RPMI7951 (cell line): ENCODE data around the gene ZFPM1. TPM values are rescaled to one million over a fixed set of nuclear protein-coding genes. Genes with fewer than 3 reads are reported as not detected.
"Not testable (repeated sequence)": the region's sequence is repeated elsewhere in the genome, so short reads cannot be mapped to it uniquely, and the experiment has no call there.

ENCODE experiments used
- DNase-seq: peaks from one replicate; pipeline ENCODE4 v3.0.0-alpha.2; 2012; ENCODE audit warnings: low read depth
- total RNA-seq: library from RNA; depleted of rRNA; stranded (reverse); fragments of >200 nt; shearing (Covaris generic); gene quantifications from 2 replicates; pipeline ENCODE4 v1.2.3, GENCODE V29; 2014

Gene ZFPM1
- total RNA-seq, 1 experiment from 2014 or later = 1.1 TPM

DNA sequence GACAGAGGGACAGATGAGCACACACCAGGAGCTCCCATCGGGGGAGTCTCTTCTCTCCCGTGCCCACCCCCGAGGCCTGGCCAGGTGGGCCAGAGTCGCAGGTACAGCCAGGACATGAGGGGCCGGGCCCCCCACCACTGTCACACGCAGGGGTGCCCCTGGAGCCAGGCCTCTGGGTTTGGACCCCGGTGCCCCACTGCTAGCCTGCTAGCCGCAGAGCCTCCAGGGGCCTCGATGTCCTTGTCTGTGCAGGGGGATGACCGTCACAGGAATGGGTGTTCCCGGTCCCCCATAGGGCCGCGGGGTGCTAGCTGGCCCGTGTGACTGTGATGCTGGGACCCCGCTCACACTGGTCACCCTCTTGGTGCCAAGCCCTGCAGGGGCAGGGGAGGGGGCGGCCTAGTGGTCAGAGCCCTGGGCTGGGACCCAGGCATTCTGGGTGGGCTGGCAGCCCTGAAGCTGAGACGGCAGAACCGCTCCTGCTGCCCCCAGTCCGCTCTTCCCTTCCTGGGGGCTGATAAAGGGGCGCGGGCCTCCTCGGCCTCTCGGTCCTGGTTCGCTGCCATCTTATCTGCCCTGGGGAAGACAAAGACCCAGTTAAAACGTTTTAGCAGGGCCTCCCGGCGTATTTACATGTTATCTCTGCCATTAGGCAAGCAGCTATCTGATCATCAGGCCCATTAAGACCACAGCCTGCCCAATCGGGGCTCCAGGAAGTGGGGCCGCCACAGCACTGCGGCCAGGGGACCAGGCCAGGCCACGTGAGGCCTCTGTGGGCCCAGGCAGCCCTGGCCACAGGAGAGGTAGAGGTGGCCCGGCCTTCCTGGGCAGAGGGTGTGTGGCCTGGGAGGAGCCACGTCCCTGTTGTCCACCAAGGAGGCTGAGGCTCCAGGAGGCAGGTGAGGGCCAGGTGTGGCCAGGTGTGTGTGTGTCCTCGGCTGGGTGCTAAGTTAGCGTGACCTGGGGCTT, 59.9 kb downstream of the ZFPM1 start:
- DNase-seq = no peak

DNA sequence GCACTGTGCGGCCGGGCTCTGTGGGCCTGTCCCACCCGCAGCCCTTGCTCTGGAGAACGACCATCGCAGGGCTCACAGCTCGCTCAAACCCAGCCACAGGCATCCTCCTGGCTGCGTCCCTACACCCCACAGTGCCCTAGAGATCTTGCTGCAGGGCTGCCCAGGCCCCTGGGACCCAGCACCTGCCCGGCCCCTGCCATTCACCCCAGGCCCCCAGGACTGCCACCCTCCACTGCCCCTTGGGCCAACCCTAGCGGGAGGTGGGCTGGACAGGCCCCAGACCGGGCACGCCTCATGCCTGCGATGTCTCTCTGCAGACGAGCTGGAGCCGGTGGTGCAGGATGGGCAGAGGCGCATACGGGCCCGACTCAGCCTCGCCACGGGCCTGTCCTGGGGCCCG, 61.0 kb downstream of the ZFPM1 start:
- no peak for DNase-seq

DNA sequence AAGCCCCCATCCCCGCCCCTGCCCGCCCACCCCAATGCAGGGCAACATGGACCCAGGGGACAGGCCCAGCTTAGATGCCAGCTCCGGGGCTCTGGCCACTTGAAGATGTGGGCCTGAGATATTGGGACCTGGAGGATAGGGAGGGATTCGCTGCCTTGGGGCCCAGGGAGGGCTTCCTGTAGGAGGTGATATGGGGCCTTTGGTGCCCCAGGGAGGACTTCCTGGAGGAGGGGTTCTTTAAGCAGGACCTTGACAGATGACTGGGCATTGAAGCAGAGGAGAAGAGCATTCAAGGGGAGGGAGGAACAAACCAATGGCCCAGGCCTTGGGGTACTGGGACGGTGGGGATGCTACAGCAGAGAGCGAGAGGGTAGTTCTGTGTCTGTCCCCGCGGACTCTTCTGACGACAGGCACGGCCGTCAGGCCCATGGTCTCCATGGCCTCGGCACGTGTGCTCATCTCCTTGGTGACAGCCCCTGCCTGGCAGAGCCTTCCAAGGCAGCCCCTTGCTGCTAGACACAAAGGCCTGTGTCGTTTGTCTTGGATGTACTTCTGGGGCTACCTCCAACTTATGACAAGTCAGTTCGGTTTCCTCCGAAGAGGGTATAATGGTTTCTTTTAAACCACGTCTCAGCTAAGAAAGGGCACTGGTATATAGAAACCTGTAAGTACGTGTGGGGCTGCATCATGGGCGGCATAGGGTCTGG, 61.6 kb downstream of the ZFPM1 start:
- no peak for DNase-seq

DNA sequence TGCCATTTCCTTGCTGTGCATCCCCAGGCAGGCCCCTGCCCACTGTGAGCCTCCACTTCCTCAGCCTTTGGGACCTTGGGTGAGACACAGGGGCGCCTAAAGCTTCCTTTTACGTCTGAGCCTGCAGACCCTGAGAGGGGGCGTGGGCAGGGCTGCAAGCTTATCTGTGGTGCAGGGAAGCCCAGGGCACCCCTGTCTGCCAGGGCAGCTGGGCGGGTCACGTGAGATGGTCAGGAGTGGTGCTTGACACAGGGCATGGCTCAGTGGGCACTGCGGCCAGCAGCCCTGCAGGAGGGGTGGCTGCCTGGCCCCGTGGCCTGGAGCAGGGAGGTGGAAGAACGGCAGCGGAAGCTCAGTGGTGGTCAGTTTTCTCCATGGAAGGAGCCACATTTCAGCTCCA, 62.3 kb downstream of the ZFPM1 start:
- no peak for DNase-seq

DNA sequence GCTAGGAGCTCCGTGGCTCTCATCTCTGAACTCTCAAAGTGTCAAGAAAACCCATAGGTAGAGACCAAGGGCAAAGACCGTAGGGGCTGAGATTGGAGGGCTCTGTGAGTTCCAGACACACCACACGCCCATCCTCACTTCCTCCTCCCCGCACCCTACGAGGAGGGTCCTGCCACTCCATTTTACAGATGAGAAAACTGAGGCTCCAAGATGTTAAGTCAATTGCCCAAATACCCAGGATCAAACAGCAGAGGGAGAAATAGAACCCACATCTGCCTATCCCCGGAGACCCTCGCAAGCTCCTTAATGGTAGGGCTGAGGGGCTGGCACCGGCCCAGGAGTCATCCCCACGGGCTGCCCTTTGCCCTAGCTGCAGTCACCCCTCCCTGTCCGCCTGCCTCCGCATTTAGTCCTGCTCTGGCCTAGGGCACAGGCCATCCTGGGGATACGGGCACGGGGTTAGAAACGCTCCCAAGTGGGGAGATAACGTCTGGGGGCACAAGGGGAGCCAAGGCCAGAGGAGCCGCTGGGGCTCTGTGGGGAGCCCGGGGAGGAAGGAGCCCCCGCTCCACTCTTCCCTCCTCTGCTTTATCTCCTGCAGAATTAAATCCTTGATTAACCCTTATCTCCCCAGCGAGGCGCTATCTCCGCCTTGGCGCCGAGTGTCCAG, 63.0 kb downstream of the ZFPM1 start:
- DNase-seq = no peak

DNA sequence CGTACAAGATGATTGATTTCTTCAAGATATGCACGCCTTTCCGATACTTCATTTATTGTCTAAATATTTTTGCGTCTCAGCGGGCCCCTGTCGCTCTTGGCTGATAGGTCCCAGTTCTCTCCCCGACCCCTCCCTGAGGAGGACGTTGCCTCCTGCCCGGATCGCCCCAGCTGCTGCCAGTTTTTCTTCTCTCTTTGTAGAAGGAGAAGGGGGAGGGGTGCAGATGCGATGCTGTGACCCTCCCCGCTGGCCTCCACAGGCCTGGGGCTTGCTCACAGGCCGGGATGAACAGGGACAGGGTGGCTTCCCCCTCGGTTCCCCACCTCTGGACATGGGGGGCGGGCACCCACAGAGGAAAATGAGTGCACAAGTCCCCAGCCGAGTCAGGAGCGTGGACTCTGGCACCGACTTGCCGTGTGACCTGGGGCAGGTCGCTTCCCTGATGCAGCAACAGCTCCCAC, 63.6 kb downstream of the ZFPM1 start:
- no peak for DNase-seq

DNA sequence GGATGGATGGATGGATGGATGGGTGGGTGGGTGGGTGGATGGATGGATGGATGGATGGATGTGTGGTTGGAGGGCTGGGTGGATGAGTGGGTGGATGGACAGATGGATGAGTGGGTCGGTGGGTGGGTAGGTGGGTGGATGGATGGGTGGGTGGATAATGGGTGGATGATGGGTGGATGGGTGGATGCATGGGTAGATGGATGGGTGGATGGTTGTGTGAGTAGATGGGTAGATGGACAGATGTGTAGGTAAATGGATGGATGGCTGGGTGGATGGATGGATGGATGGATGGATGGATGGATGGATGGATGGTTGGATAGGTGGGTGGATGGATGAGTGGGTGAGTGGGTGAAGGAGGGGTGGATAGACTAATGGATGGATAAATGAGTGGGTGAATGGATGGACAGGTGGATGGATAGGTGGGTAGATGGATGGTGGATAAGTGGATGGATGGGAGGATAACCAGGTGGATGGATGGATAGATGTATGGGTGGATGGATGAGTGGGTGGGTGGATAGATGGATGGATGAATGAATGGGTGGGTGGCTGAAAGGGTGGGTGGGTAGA, 64.2 kb downstream of the ZFPM1 start:
- DNase-seq = not testable (repeated sequence)

DNA sequence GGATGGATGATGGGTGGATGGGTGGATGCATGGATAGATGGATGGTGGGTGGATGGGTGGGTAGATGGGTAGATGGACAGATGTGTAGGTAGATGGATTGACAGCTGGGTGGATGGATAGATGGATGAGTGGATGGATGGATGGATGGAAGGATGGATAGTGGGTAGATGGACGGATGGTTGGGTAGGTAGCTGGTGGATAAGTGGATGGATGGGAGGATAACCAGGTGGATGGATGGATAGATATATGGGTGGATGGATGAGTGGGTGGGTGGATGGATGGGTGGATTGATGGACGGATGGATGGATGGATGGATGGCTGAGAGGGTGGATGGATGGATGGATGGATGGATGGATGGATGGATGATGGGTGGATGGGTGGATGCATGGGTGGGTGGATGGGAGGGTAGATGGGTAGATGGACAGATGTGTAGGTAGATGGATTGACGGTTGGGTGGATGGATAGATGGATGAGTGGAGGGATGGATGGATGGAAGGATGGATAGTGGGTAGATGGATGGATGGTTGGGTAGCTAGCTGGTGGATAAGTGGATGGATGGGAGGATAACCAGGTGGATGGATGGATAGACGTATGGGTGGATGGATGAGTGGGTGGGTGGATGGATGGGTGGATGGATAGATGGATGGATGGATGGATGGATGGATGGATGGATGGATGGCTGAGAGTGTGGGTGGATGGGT, 65.5 kb downstream of the ZFPM1 start:
- DNase-seq = not testable (repeated sequence)

DNA sequence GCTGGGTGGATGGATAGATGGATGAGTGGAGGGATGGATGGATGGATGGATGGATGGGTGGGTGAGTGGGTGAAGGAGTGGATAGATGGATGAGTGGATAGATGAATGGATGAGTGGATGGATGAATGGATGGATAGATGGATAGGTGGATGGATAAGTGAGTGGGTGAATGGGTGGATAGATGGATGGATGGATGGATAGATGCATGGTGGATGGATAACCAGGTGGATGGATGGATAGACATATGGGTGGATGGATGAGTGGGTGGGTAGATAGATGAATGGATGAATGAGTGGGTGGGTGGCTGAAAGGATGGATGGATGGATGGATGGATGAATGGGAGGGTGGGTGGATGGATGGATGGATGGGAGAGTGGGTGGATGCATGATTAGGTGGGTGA, 66.2 kb downstream of the ZFPM1 start:
- DNase-seq = no peak

DNA sequence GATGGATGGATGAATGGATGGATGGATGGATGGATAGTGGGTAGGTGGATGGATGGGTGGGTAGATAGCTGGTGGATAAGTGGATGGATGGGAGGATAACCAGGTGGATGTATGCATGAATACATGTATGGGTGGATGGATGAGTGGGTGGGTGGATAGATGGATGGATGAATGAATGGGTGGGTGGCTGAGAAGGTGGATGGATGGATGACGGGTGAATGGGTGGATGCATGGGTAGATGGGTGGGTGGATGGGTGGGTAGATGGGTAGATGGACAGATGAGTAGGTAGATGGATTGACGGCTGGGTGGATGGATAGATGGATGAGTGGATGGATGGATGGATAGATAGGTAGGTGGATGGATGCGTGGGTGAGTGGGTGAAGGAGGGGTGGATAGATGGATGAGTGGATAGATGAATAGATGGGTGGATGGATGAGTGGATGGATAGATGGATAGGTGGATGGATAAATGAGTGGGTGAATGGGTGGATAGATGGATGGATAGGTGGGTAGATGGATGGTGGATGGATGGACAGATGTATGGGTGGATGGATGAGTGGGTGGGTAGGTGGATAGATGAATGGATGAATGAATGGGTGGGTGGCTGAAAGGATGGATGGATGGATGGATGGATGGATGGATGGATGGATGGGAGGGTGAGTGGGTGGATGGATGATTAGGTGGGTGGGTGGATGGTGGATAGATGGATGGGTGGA, 67.0 kb downstream of the ZFPM1 start:
- DNase-seq = no peak

DNA sequence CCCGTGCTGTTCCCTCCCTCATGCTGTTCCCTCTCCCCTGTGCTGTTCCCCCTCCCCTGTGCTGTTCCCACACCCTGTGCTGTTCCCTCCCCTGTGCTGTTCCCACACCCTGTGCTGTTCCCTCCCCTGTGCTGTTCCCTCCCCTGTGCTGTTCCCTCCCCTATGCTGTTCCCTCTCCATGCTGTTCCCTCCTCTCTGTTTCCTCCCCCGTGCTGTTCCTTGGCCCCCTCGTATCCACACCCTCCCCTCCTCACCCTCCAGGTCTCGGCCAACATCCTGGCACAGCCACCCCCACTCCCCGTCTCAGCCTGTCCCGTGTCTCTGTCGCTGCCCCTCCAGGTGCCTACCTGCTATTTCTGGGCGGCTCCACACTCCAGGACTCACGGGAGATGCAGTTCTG, 68.6 kb downstream of the ZFPM1 start:
- no peak for DNase-seq

DNA sequence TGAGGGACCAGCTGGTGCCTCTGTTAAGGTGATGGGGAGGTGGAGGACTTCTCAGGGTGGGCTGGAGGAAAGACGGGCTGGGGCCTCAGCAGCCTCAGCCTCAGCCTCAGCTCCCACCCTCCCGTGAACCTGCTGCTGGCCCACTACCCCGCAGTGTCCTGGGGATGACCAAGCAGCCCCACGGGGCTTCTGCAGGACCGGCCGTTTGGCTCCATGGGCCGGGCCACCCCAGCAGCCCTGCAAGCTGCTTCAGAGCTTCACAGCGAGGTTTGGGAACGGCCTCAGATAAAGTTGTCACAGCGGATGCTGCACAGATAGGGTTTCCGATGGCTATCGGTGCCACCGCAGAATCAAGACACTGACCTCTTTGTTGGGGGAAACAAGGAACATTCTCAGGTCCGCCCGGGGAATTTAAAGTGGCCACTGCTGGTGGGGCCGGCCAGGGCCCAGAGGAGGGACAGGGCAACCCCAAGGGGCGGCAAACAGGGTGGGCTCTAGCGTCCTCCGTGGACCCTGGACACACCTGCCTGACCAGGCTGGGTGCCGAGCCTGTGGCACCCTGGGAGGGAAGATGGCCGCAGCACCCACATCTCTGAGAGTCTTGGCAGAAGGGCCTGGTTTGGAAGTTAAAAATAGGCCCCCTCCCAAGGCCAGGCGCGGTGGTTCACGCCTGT, 69.3 kb downstream of the ZFPM1 start:
- no peak for DNase-seq

DNA sequence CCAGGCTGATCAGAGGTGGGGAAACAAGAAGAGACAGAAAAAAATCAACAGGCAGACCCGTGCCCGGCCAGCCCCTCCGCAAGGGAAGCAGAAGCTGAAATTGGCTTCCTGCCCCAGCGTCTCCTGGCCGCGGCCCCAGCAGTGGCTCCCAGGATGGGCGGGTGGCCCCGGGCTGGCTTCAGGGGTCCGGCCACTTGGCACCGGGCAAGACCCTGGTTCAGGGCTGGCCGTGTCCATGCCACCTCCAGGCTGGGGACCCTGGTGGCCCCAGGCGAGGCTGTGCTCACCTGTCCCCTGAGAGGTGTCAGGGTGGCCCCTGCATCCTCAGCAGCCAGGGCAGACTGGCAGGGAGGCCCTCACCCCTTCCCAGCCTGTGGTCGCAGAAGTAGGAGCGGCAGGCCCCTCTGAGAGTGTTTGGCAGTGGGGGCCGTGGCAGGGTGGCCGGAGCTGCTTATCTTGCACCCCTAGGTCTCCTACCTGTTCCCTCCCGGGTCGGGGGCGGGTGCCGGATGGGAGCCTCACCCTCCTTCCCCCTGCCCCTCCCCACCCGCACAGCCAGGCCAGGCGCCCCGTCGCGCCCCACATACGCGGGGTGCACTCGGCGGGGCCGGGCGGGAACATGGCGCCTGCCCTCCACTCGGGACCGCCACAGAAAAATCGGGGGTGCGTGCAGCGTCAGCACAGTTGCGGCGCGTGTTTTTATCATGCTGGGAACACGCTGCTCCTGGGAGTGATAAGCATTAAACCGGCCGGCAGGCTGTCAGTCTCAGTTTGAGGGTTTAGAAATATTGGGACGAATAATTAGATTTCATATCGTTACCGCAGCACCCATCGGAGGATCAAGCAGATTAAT, 70.5 kb downstream of the ZFPM1 start:
- DNase-seq = no peak

DNA sequence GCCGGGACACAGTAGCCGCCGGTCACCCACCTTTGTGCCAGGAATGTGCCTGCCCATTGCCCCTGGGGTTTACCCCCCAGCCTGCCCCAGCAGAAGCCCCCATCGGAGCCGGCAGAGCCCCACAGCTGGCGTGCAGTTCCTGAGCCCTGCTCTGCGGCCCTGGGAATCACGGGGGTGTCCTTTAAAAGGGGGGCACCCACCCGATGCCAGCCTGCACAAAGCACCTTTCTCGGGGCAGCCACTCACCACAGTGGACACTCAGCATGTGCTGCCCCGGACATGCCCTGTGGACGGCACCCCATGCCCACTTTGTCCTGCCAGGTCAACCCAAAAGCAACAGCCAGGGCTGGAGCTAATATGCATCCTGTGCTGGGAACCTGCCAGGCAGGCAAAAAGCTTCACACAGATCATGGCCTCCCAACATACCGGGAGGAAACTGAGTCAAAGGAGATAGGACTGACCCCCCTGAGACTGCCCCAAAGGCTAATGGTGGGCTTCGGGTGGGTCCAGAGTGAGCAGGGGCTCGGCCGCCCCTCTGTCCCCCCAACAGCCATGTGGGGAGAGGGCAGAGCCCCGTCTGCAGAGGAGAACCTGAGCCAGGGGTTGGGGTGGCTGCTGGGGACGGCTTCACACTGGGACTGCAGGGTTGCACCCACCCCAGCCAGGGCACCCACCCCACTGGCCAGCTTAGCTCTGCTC, 71.3 kb downstream of the ZFPM1 start:
- no peak for DNase-seq

DNA sequence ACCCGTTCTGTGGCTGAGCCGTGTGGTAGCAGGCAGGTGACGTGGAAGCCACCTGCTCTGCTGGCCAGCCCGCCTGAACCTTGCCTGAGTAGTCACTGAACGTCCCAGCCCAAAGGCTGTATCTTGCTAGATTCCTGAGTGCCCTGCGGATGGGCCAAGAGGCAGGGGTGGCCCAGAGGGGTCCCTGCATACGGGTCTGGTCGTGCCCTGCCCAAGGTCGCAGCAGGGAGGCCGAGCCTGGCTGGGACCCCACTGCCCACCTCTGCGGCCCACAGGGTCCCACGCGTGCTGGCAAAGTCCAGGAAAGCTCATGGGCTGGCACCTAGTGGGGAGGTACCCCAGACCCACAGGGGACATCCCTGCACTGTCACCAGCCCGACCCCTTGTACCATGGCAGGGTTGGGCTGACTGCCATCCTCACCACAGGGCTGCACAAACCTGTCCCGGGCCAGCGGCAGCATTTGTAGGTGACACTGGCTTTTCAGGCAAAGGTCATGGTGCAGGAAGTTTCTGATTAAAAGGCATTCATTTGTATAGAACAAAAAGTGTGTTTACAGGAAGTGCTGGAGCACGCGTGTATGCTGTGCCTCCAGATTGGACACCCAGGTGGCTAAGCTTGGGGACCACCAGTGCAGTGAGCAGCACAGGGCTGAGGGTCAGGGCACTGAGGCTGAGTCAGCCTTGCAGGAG, 72.0 kb downstream of the ZFPM1 start:
- DNase-seq = no peak

DNA sequence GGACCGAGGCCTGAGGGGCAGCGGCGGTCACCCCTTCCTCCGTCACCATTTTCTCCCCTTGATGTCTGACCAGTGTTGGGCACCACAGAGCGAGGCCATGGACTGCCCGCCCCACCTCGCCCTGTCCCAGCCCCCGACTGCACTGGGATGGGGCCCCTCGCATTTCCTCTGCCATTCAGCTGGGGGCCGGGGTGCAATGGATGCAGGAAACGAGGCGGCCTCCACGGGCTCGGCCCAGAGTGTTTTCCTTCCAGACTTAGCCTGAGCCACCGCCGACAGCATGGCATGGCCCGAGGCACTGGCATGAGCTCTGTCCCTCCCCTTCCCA, 72.5 kb downstream of the ZFPM1 start:
- no peak for DNase-seq

DNA sequence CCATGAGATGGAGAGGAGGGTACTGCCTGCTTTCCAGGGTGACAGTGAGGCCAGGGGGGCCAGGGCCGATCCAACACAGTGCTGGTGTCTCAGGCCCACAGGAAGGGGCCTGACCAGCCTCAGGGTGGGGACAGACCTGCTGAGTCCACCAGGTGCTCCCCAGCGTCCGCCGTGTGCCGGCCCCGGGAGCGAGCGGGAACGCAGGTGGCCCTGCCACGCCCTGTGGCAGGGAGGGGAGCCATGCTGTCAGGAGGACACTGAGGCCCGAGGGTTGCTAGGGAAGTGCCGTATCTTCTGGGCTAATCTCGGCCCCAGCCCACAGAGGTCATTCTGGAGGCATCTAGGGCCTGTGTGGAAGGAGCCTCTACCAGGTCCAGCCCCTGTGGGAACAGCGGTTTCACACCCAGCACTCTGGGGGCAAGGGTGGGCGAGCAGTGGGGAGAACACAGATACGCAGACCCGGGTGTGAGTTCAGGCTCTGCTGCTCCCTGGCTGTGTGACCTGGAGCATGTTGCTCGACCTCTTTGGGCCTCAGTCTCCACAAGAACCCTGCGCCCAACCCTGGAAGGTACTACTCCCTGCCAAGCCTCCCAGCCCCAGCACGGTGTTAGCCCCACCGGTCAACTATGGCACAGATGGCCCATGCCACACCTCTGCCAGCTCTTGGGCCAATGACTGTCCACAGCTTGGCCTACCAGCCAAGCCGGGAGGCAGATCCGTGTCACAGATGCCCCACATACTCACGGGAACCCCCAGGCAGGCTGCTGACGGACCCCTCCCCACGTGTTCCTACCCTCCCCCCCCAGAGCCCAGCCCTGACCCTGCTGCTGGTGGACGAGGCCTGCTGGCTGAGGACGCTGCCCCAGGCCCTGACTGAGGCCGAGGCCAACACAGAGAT, 73.2 kb downstream of the ZFPM1 start:
- no peak for DNase-seq
